EL (cell line): ENCODE results near the gene MGAT4C.

ENCODE experiments used
- DNase-seq: peaks from one replicate; pipeline ENCODE4 v3.0.0-alpha.2; 2016

The MGAT4C gene

DNA sequence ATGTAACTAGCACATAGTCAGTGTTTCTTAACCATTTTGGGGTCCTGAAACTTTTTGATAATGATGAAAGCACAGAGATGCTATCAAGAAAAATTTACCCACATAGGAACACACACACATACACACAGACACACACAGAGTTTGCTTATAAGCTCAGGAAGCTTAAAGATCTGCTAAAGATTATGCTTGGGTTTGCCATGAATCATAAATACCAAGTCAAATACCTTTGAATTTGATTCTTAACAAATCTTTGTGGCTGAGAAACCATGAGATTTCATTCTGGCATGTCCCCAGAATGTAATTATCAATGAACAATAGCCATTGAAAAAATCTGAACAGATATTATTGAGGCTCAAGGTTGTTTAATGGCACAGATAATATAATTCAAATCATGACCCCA is 292.9 kb downstream of the MGAT4C start:
- no peak for DNase-seq

DNA sequence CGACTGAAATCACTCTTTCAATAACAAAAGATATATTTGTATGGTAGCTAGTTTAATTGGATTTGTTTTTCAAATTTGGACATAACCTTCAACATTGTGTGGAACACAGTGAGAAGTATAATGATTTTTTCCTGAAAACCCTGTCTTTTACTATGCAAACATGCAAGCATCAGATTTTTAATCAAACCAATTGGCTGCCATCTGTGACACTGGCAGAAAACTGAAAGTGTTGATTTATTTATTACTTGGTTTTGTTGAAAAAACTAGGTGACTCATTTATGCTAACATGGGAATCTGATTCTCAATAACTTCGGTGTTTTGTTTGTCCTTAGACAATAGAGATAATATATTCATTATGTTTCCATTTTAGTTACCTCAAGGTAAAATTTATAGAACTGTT is 300.1 kb downstream of the MGAT4C start:
- DNase-seq = no peak

DNA sequence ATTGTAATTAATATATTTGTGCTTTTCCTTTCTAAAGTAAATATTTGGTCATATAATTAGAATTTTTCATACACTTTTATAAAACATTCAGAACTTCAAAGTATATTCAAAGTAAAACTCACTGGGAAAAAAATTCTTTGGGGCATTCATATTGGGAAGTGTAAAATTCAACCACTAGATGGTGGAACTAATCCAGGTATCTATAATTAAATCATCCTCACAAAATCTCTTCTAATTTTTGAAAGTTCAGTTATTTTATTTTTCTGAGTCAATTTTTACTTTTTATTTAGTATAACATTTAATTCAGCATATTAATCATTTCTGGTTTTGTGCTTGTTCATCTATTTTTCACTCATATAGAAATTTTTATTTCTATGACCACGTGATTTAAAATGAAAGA is 301.1 kb downstream of the MGAT4C start:
- DNase-seq = no peak

DNA sequence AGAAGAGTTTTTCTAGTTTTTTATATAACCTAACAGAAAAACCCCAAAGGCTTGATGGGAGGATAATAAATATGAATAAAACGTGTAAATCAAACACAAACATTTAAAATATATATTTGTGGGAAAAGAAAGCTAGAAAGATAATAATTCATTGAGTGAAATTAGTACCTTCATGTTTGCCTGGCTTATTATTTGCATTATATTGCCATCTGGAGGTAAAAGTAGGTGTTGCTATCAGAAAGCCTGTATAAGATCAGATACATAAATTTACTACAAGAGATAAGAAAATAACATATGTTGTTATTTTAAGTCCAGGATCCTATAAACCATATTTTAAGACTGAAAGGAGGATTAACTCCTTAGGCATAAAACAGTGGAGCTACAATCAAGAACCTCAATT is 304.4 kb downstream of the MGAT4C start:
- DNase-seq = no peak

DNA sequence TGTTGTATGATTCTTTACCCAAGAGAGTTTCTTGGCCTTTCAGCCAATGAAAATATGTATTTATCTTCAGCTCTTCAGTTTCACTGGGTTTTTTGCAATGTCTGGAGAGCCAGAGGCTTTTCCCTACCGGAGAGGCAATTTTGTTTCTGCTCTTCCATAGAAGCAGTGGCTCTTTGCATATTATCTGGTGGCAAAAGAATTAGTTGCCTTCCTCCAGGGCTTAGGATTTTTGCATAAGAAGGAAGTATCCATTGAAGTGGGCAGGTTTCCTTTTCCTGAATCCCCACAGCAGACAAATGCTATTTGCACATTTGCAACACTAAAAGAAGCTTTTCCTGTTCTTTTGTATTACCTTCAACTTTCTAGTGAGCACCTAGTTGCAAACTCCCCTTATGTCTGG is 306.9 kb downstream of the MGAT4C start:
- DNase-seq = no peak

DNA sequence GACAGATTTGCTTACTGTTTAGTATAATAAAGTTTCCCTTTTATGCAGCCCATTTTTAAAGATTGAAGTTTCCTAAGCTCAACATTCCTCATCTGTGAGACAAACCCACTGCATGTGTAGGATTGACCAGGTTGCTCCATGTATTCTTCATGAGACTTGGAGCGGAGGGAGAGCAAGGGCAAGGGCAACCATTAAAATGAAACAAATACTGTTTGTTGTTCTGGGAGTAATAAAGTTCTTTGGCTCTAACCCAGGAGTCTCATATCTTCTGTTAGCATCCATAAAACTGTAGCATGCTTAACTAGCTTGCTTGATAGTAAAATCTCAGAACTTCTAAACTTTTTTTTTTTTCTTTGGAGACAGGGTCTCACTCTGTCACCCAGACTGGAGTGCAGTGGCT is 307.9 kb downstream of the MGAT4C start:
- no peak for DNase-seq

DNA sequence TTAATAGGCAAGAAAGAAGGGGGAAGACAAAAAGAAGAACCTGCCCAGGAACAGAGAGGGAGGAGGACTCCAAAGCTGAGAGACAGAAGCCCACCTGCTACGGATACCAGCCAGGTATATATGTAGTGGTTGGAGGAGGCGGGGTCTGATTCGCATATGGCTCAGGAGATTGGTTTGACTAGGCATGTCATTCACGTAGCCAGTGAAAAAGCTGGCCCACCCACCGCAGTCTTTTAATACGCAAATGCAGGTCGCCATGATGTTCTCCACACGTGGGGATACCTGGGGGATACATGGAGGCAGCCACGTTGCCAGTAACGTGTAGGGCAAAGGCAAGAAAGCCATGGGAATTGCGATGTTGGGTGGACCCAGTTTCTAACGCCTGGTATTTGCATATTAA is 308.9 kb downstream of the MGAT4C start:
- no peak for DNase-seq

DNA sequence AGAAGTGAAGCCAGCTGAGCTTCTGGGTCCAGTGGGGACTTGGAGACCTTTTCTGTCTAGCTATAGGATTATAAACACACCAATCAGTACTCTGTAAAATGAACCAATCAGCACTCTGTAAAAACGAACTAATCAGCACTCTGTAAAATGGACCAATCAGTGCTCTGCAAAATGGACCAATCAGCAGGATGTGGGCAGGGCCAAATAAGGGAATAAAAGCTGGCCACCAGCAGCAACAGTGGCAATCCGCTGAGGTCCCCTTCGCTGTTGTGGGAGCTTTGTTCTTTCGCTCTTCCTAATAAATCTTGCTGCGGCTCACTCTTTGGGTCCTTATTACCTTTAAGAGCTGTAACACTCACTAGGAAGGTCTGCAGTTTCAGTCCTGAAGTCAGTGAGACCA is 309.8 kb downstream of the MGAT4C start:
- DNase-seq = no peak

DNA sequence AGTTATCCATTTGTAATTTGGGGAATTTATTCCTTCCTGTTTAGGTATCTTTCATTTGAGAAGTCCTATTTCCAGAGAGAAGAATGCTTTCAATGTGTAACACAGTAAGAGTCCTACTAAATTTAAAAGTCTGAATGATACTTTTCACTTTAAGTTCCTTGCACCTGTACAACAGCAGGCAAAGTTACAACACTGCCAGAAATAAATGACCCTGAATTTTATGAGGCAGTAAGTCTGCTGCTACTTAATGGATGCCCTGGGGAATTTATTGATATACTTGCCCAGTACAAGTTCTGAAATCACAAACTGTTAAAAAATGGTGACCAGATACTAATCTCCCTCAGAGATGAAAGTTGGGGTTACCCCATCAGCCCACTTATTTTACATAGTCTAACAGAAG is 329.0 kb downstream of the MGAT4C start:
- DNase-seq = no peak

DNA sequence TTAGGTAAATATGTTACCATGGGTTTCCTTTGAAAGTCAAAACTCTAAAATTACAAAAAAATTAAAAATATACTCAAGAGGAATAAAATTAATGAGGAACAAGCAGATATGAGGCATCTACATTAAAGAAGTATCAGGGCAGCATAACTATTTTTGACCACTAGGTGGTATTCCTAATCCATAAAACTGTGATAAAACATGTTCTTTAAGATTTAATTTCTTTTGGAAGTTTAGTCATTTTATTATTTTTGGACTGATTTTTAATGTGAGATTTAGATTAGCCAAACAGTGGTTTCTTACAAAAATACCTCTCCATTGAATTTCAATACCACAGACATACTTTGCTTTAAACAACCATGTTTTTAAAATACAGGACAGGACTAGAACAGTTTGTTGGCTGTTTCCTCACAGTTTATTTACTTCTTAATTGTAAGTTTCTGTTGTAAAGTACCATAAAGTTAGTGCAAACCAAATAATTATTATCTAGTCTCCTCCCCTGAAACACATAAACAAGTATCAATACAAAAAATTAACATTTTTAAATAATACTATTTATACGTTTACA is 332.3 kb downstream of the MGAT4C start:
- peak; percentile 4 for DNase-seq

DNA sequence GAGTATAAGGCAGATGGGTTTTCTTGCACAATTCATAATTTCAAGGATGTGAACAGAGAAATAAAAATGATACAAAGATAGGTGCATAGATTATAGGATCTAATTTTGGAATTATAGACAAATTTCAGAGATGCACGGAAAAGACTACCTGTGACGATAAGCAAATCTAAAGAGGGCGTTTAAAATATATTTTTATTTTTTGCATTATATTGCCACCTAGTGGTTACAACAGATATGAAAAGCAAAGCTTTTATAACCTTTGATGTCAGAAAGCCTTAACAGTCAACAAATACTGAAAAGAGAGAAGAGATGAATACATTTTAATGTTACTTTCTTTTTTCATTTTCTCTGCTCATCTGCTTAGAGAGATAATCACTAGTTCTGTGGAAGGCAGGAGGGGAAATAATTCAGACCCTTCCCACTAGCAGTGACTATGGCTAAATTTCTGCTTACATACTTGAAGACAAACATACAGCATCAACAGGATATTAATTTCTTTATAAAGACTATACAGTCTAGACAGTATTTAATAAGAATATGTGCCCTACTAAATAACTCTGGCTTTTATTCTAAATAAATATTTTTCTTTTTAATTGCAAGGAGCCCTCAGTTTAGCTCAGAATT is 335.8 kb downstream of the MGAT4C start:
- DNase-seq = peak; percentile 9
